Hepatocyte (in vitro differentiated cells): ENCODE results near the gene TRPM3. TPM values are rescaled to one million over a fixed set of nuclear protein-coding genes. Genes with fewer than 3 reads are reported as not detected.

Source experiments
- DNase-seq: peaks from one replicate; pipeline ENCODE4 v3.0.0-alpha.2; 2016; ENCODE audit warnings: low spot score
- H2AFZ ChIP-seq: fragments of 200-600 bp; sonication (generic); 2 replicates; pipeline ENCODE4 v1.6.0; 2016; ENCODE audit warnings: antibody characterized with exemption, mild to moderate bottlenecking
- H3K27ac ChIP-seq: fragments of 200-600 bp; sonication (generic); 2 replicates; pipeline ENCODE4 v1.5.1; 2016; ENCODE audit warnings: mild to moderate bottlenecking
- H3K27me3 ChIP-seq: fragments of 200-600 bp; sonication (generic); 2 replicates; pipeline ENCODE4 v1.6.1; 2016
- H3K36me3 ChIP-seq: fragments of 200-600 bp; sonication (generic); replicated peaks from 2 replicates; pipeline ENCODE4 v1.5.1; 2016; ENCODE audit warnings: low read depth; ENCODE audit not compliant: insufficient read depth
- H3K4me1 ChIP-seq: fragments of 200-600 bp; sonication (generic); 2 replicates; pipeline ENCODE4 v1.5.1; 2016; ENCODE audit warnings: mild to moderate bottlenecking, moderate library complexity; ENCODE audit not compliant: insufficient read depth
- H3K4me2 ChIP-seq: fragments of 200-600 bp; sonication (generic); 2 replicates; pipeline ENCODE4 v1.6.0; 2016
- H3K4me3 ChIP-seq: fragments of 200-600 bp; sonication (generic); 2 replicates; pipeline ENCODE4 v1.5.1; 2016; ENCODE audit warnings: mild to moderate bottlenecking
- H3K79me2 ChIP-seq: fragments of 200-600 bp; sonication (generic); 2 replicates; pipeline ENCODE4 v1.6.0; 2017; ENCODE audit warnings: mild to moderate bottlenecking
- H3K9me2 ChIP-seq: fragments of 200-600 bp; sonication (generic); replicated peaks from 2 replicates; pipeline ENCODE4 v1.6.0; 2017; ENCODE audit warnings: mild to moderate bottlenecking; ENCODE audit not compliant: insufficient read depth
- H3K9me3 ChIP-seq: fragments of 200-600 bp; sonication (generic); 2 replicates; pipeline ENCODE4 v1.5.1; 2016; ENCODE audit warnings: low read depth, mild to moderate bottlenecking
- H4K20me1 ChIP-seq: fragments of 200-600 bp; sonication (generic); 2 replicates; pipeline ENCODE4 v1.6.0; 2016; ENCODE audit warnings: mild to moderate bottlenecking; ENCODE audit not compliant: insufficient read depth, poor library complexity, severe bottlenecking
- CTCF ChIP-seq: fragments of 200-600 bp; sonication (generic); IDR thresholded peaks from 2 replicates; pipeline ENCODE4 v1.5.1; 2016; ENCODE audit warnings: antibody characterized with exemption, mild to moderate bottlenecking; ENCODE audit not compliant: poor library complexity
- EZH2 ChIP-seq: fragments of 200-600 bp; sonication (generic); IDR thresholded peaks from 2 replicates; pipeline ENCODE4 v1.6.1; 2016; ENCODE audit warnings: antibody characterized with exemption, mild to moderate bottlenecking, borderline replicate concordance
- EZH2phosphoT487 ChIP-seq: fragments of 200-600 bp; sonication (generic); IDR thresholded peaks from one replicate; pipeline ENCODE4 v1.6.1; 2018; ENCODE audit warnings: antibody characterized with exemption, mild to moderate bottlenecking, low read depth, moderate library complexity; ENCODE audit not compliant: unreplicated experiment, severe bottlenecking
- WGBS: methylation state at CpG from one replicate; pipeline ENCODE4 v1.1.6; 2016; ENCODE audit warnings: low lambda C conversion rate; ENCODE audit errors: missing lambda C conversion rate; 5-methylcytosine and 5-hydroxymethylcytosine counted together
- polyA plus RNA-seq: library from polyadenylated mRNA; unstranded; fragments of >200 nt; fragmentation: Nextera tagmentation; extraction: Ambion mirVana; gene quantifications from 2 replicates; pipeline ENCODE4 v1.2.1, GENCODE V29; 2016
- total RNA-seq: library from RNA; depleted of rRNA; stranded (reverse); fragments of >200 nt; gene quantifications from 2 replicates; pipeline ENCODE4 v1.2.3, GENCODE V29; 2014

The TRPM3 gene
- total and polyA plus RNA-seq, 2 experiments from 2014 or later: 0.60 to 0.68 TPM

GRCh38 chr9:70519912-70520724 lies 601.3 kb downstream of the TRPM3 start:
- no peak overlapping the region for H3K27ac ChIP-seq
- H3K79me2 ChIP-seq: no peaks in the 10 kb centered on the region
- H2AFZ ChIP-seq: no peak overlapping the region
- no peaks in the 10 kb centered on the region for H3K36me3 ChIP-seq
- H3K4me2 ChIP-seq: no peak overlapping the region
- TF ChIP-seq CTCF: no peak
- no peak for TF ChIP-seq EZH2phosphoT487
- TF ChIP-seq EZH2: no peak
- no peak for DNase-seq
- no peaks in the 10 kb centered on the region for H3K9me2 ChIP-seq
- H3K4me1 ChIP-seq: no peaks in the 10 kb centered on the region
- H4K20me1 ChIP-seq: no peaks in the 10 kb centered on the region
- no peak overlapping the region for H3K4me3 ChIP-seq
- 84% methylated on average over 11 of the region's 11 CpGs for WGBS
- no peaks in the 10 kb centered on the region for H3K27me3 ChIP-seq
- H3K9me3 ChIP-seq: no peaks in the 10 kb centered on the region

- Histone ChIP-seq H3K4me2 (no peak overlapping the region), H2AFZ (no peak overlapping the region), H4K20me1 (no peaks in the 10 kb centered on the region), H3K9me3 (no peaks in the 10 kb centered on the region), H3K27me3 (no peaks in the 10 kb centered on the region), H3K4me1 (no peaks in the 10 kb centered on the region), H3K27ac (no peak overlapping the region), H3K79me2 (no peaks in the 10 kb centered on the region), H3K4me3 (no peak overlapping the region), H3K36me3 (no peaks in the 10 kb centered on the region), H3K9me2 (no peaks in the 10 kb centered on the region)
- DNase-seq: no peak
- TF ChIP-seq EZH2 (no peak), CTCF (no peak), EZH2phosphoT487 (no peak)
- 91% methylated on average over 1 of the region's 1 CpG for WGBS
Observed at GRCh38 chr9:70517926-70518610, 603.4 kb downstream of the TRPM3 start.

- Histone ChIP-seq H3K27ac (no peak overlapping the region), H3K4me2 (no peak overlapping the region), H3K4me1 (no peaks in the 10 kb centered on the region), H3K79me2 (no peaks in the 10 kb centered on the region), H3K9me3 (no peaks in the 10 kb centered on the region), H3K27me3 (no peaks in the 10 kb centered on the region), H3K9me2 (no peaks in the 10 kb centered on the region), H4K20me1 (no peaks in the 10 kb centered on the region), H3K36me3 (no peaks in the 10 kb centered on the region), H3K4me3 (no peak overlapping the region), H2AFZ (no peak overlapping the region)
- 85% methylated on average over 2 of the region's 2 CpGs for WGBS
- no peak for TF ChIP-seq EZH2phosphoT487
- no peak for TF ChIP-seq EZH2
- no peak for TF ChIP-seq CTCF
- DNase-seq: no peak
Observed at GRCh38 chr9:70514273-70514672, 607.1 kb downstream of the TRPM3 start.
